Prostate gland (tissue), 2 donors: ENCODE data around the gene UBE2D4.

ENCODE experiments used
- POLR2A ChIP-seq: fragments of 450-650 bp; IDR thresholded peaks from one replicate; pipeline ENCODE4 v1.6.1; 2016; ENCODE audit warnings: antibody characterized with exemption, mild to moderate bottlenecking
- POLR2AphosphoS5 ChIP-seq: sonication (generic); formaldehyde crosslinking; IDR thresholded peaks from one replicate; pipeline ENCODE4 v1.6.1; 2017; ENCODE audit warnings: antibody characterized with exemption
- TF ChIP-seq, protein P1 (sequence below), 4 experiments: fragments of 200-600 bp in 2 of 4; fragments of 450-650 bp in 2 of 4; sonication (generic) in 2 of 4; IDR thresholded peaks; 1 replicate in 3 of 4; 2 replicates in 1 of 4; pipeline ENCODE4 v1.5.1; 2016 to 2019; ENCODE audit warnings: antibody characterized with exemption in 4 of 4, mild to moderate bottlenecking in 2 of 4, moderate library complexity in 2 of 4

DNA sequence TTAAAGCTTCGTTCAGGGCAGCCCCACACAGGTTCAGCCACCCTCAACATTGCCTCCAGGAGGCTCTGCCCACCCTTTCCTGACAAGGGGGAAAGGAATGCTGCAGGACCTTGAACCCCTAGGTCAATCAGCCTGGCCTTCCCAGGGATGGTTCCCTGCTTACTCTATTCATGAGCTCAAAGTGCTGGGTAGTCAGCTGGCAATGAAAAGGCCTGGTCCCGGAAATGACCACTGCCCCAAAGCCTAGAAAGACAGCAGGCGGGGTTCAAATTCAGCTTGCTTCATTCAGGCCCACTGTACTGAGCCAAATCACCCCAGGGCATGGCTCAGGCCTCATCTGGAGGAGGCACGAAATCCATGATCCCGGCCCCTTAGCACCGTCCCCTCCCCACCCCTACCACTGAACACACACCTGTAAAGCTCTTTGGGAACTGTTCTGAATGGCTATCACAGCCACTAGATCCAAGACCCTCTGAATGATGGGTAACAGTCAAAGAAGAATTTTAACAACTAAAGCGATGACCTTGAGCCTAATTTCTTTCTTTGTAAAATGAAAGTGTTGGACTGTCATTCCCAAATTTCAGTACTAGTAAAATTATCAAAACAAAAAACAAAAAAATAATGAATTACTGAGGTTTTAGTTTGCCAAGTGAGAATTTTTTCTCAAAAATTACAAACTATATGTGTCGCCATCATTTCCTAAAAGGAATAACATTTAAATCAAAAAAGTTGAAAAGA, 20.9 kb upstream of the UBE2D4 start:
- TF ChIP-seq, protein P1, sequence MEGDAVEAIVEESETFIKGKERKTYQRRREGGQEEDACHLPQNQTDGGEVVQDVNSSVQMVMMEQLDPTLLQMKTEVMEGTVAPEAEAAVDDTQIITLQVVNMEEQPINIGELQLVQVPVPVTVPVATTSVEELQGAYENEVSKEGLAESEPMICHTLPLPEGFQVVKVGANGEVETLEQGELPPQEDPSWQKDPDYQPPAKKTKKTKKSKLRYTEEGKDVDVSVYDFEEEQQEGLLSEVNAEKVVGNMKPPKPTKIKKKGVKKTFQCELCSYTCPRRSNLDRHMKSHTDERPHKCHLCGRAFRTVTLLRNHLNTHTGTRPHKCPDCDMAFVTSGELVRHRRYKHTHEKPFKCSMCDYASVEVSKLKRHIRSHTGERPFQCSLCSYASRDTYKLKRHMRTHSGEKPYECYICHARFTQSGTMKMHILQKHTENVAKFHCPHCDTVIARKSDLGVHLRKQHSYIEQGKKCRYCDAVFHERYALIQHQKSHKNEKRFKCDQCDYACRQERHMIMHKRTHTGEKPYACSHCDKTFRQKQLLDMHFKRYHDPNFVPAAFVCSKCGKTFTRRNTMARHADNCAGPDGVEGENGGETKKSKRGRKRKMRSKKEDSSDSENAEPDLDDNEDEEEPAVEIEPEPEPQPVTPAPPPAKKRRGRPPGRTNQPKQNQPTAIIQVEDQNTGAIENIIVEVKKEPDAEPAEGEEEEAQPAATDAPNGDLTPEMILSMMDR (IDR thresholded peaks at IDR 0.05), result no peak
- no peak for TF ChIP-seq POLR2AphosphoS5
- no peak for TF ChIP-seq POLR2A
